HUES64 (cell line): ENCODE results near the gene LCOR.
A peak's percentile ranks its signal among the peaks of the same experiment; 100 is the strongest.

Experiments used
- H3K27ac ChIP-seq: 2 replicates; pipeline ENCODE4 v1.7.0; 2013; ENCODE audit warnings: low read depth, low read length, inconsistent platforms
- H3K27me3 ChIP-seq: 2 replicates; pipeline ENCODE4 v1.6.1; 2013; ENCODE audit warnings: mild to moderate bottlenecking, low read length; ENCODE audit not compliant: insufficient read depth
- H3K36me3 ChIP-seq: 2 replicates; pipeline ENCODE4 v1.6.1; 2013; ENCODE audit warnings: mild to moderate bottlenecking, low read length; ENCODE audit not compliant: insufficient read depth
- H3K4me1 ChIP-seq: 2 replicates; pipeline ENCODE4 v1.6.1; 2013; ENCODE audit warnings: mild to moderate bottlenecking, low read length, moderate library complexity; ENCODE audit not compliant: insufficient read depth
- H3K4me3 ChIP-seq: 2 replicates; pipeline ENCODE4 v1.5.1; 2013; ENCODE audit warnings: mild to moderate bottlenecking, low read length, moderate library complexity
- H3K9ac ChIP-seq: 2 replicates; pipeline ENCODE4 v1.6.1; 2013; ENCODE audit warnings: mild to moderate bottlenecking, low read depth, low read length
- H3K9me3 ChIP-seq: 2 replicates; pipeline ENCODE4 v1.6.1; 2013; ENCODE audit warnings: low read depth, low read length; ENCODE audit not compliant: insufficient read depth
- WGBS: fragments of 150-250, 120-280 bp; methylation state at CpG from one replicate; pipeline ENCODE4 v1.1.7; 2013; ENCODE audit warnings: missing lambda C conversion rate; 5-methylcytosine and 5-hydroxymethylcytosine counted together

LCOR gene

GRCh38 chr10:96971324-96971723, 139.2 kb downstream of the LCOR start:
- H3K27me3 ChIP-seq = no peaks in the 10 kb centered on the region
- no peak overlapping the region for H3K9ac ChIP-seq
- WGBS = 93% methylated on average over 2 of the region's 2 CpGs
- H3K27ac ChIP-seq = no peak overlapping the region
- H3K4me1 ChIP-seq = no peaks in the 10 kb centered on the region; the same call in 1 of the 2 replicates
- H3K9me3 ChIP-seq = no peaks in the 10 kb centered on the region
- H3K36me3 ChIP-seq = no peaks in the 10 kb centered on the region
- H3K4me3 ChIP-seq = no peak overlapping the region

GRCh38 chr10:96972264-96972663, 140.2 kb downstream of the LCOR start:
- Histone ChIP-seq H3K27ac (no peak overlapping the region), H3K27me3 (no peaks in the 10 kb centered on the region), H3K4me3 (no peak overlapping the region), H3K36me3 (no peaks in the 10 kb centered on the region), H3K9me3 (no peaks in the 10 kb centered on the region), H3K4me1 (no peaks in the 10 kb centered on the region; the same call in 1 of the 2 replicates), H3K9ac (no peak overlapping the region)
- 83% methylated on average over 1 of the region's 1 CpG for WGBS

GRCh38 chr10:96973809-96974747, 142.0 kb downstream of the LCOR start:
- H3K9ac ChIP-seq = no peak overlapping the region
- no peaks in the 10 kb centered on the region; the same call in 1 of the 2 replicates for H3K4me1 ChIP-seq
- 95% methylated on average over 3 of the region's 5 CpGs for WGBS
- H3K36me3 ChIP-seq = no peaks in the 10 kb centered on the region
- H3K9me3 ChIP-seq = no peaks in the 10 kb centered on the region
- no peaks in the 10 kb centered on the region for H3K27me3 ChIP-seq
- no peak overlapping the region for H3K27ac ChIP-seq
- no peak overlapping the region for H3K4me3 ChIP-seq

- no peak overlapping the region for H3K9ac ChIP-seq
- WGBS = 96% methylated on average over 1 of the region's 2 CpGs
- no peak overlapping the region for H3K4me3 ChIP-seq
- no peak overlapping the region for H3K27ac ChIP-seq
- H3K9me3 ChIP-seq = no peaks in the 10 kb centered on the region
- H3K27me3 ChIP-seq = no peaks in the 10 kb centered on the region
- no peaks in the 10 kb centered on the region; the same call in 1 of the 2 replicates for H3K4me1 ChIP-seq
- H3K36me3 ChIP-seq = no peaks in the 10 kb centered on the region
These were observed 143.0 kb downstream of the LCOR start for GRCh38 chr10:96975136-96975535.

- no peak overlapping the region for H3K27ac ChIP-seq
- no peak overlapping the region for H3K9ac ChIP-seq
- WGBS = 96% methylated on average over 3 of the region's 3 CpGs
- no peaks in the 10 kb centered on the region for H3K27me3 ChIP-seq
- H3K9me3 ChIP-seq = no peaks in the 10 kb centered on the region
- no peaks in the 10 kb centered on the region; the same call in 1 of the 2 replicates for H3K4me1 ChIP-seq
- no peak overlapping the region for H3K4me3 ChIP-seq
- H3K36me3 ChIP-seq = peaks cover 17% of the 10 kb centered on the region
These were observed 146.6 kb downstream of the LCOR start for GRCh38 chr10:96978621-96979154.

GRCh38 chr10:96982149-96982930, 150.2 kb downstream of the LCOR start:
- no peaks in the 10 kb centered on the region for H3K27me3 ChIP-seq
- H3K4me3 ChIP-seq = no peak overlapping the region
- H3K4me1 ChIP-seq = peaks cover 26% of the 10 kb centered on the region
- H3K9ac ChIP-seq = no peak overlapping the region
- H3K9me3 ChIP-seq = no peaks in the 10 kb centered on the region
- peaks cover 17% of the 10 kb centered on the region for H3K36me3 ChIP-seq
- WGBS = 93% methylated on average over 12 of the region's 12 CpGs
- H3K27ac ChIP-seq = no peak overlapping the region

GRCh38 chr10:96984541-96985131, 152.5 kb downstream of the LCOR start:
- H3K27me3 ChIP-seq = no peaks in the 10 kb centered on the region
- peak overlapping the region; percentile 25 for H3K9ac ChIP-seq
- peak overlapping the region; percentile 69 for H3K27ac ChIP-seq
- peaks cover 26% of the 10 kb centered on the region for H3K4me1 ChIP-seq
- H3K36me3 ChIP-seq = peaks cover 17% of the 10 kb centered on the region
- H3K4me3 ChIP-seq = 0 out of 2 replicates have a peak overlapping the region, but pooled peaks have one; percentile 4
- WGBS = 52% methylated on average over 14 of the region's 14 CpGs
- H3K9me3 ChIP-seq = no peaks in the 10 kb centered on the region

GRCh38 chr10:96986200-96986856, 154.2 kb downstream of the LCOR start:
- H3K4me3 ChIP-seq = no peak overlapping the region
- H3K36me3 ChIP-seq = peaks cover 9% of the 10 kb centered on the region
- peaks cover 26% of the 10 kb centered on the region for H3K4me1 ChIP-seq
- H3K27me3 ChIP-seq = no peaks in the 10 kb centered on the region
- H3K27ac ChIP-seq = no peak overlapping the region
- WGBS = 93% methylated on average over 6 of the region's 6 CpGs
- H3K9ac ChIP-seq = no peak overlapping the region
- H3K9me3 ChIP-seq = no peaks in the 10 kb centered on the region

GRCh38 chr10:96987141-96987841, 155.2 kb downstream of the LCOR start:
- no peaks in the 10 kb centered on the region for H3K36me3 ChIP-seq
- no peaks in the 10 kb centered on the region for H3K27me3 ChIP-seq
- no peak overlapping the region for H3K9ac ChIP-seq
- H3K9me3 ChIP-seq = no peaks in the 10 kb centered on the region
- 94% methylated on average over 2 of the region's 2 CpGs for WGBS
- H3K4me1 ChIP-seq = peaks cover 26% of the 10 kb centered on the region
- H3K27ac ChIP-seq = no peak overlapping the region
- no peak overlapping the region for H3K4me3 ChIP-seq

- Histone ChIP-seq H3K4me1 (peaks cover 29% of the 10 kb centered on the region), H3K27ac (no peak overlapping the region), H3K27me3 (no peaks in the 10 kb centered on the region), H3K4me3 (no peak overlapping the region), H3K9ac (no peak overlapping the region), H3K9me3 (no peaks in the 10 kb centered on the region), H3K36me3 (no peaks in the 10 kb centered on the region)
- WGBS = 91% methylated on average over 3 of the region's 3 CpGs
These were observed 155.7 kb downstream of the LCOR start for GRCh38 chr10:96987842-96988175.
